K562 (cell line): ENCODE results near the gene MIEN1. TPM values are rescaled to one million over a fixed set of nuclear protein-coding genes. Genes with fewer than 3 reads are reported as not detected.

ENCODE experiments used
- ARID1B ChIP-seq: fragments of 450-650 bp; IDR thresholded peaks from 2 replicates; pipeline ENCODE4 v1.6.1; 2016; ENCODE audit warnings: antibody characterized with exemption, mild to moderate bottlenecking, inconsistent platforms
- BRD4 ChIP-seq: fragments of 200-600 bp; sonication (generic); IDR thresholded peaks from 2 replicates; pipeline ENCODE4 v1.6.1; 2017; ENCODE audit warnings: inconsistent platforms
- DDX20 ChIP-seq: fragments of 450-650 bp; IDR thresholded peaks from 2 replicates; pipeline ENCODE4 v1.6.1; 2016; ENCODE audit warnings: missing genetic modification characterization, low read depth, mild to moderate bottlenecking, missing compliant biosample characterization, moderate library complexity
- ELF2 ChIP-seq: fragments of 250-450 bp; sonication (Bioruptor Pico); IDR thresholded peaks from 2 replicates; pipeline ENCODE4 v1.5.0; 2021; ENCODE audit warnings: mild to moderate bottlenecking
- GABPB1 ChIP-seq: sonication (generic); formaldehyde crosslinking; IDR thresholded peaks from 2 replicates; pipeline ENCODE4 v1.8.0; 2022; ENCODE audit warnings: mild to moderate bottlenecking, missing genetic modification reagents
- GTF2E2 ChIP-seq: fragments of 200-800 bp; sonication (Bioruptor generic); IDR thresholded peaks from 2 replicates; pipeline ENCODE4 v1.6.1; 2016; ENCODE audit warnings: missing genetic modification characterization, missing compliant biosample characterization
- GTF2F1 ChIP-seq: IDR thresholded peaks from 2 replicates; pipeline ENCODE4 v1.6.1; 2011; ENCODE audit warnings: low read depth, low read length, improper control_type of control experiment
- HEY1 ChIP-seq: fragments of 250-450 bp; sonication (Bioruptor Pico); IDR thresholded peaks from 2 replicates; pipeline ENCODE4 v1.5.0; 2020; ENCODE audit warnings: mild to moderate bottlenecking, moderate library complexity, borderline replicate concordance
- HNRNPK ChIP-seq: fragments of 200-400 bp; formaldehyde crosslinking; IDR thresholded peaks from one replicate; pipeline ENCODE4 v1.6.1; 2018; ENCODE audit warnings: mild to moderate bottlenecking, low read depth, low read length; ENCODE audit not compliant: poor library complexity, severe bottlenecking
- JUN ChIP-seq, 2 experiments: sonication (generic) in 1 of 2; formaldehyde crosslinking in 1 of 2; IDR thresholded peaks; 2 replicates each; pipeline versions ENCODE4 v1.6.1 to v1.8.0; 2012 to 2022; ENCODE audit warnings: borderline replicate concordance in 2 of 2, mild to moderate bottlenecking in 2 of 2, improper control_type of control experiment in 1 of 2, low read depth in 1 of 2, low read length in 1 of 2, missing genetic modification reagents in 1 of 2
- KLF16 ChIP-seq: IDR thresholded peaks from 2 replicates; pipeline ENCODE4 v1.6.1; 2016; ENCODE audit warnings: antibody characterized with exemption
- LEF1 ChIP-seq: fragments of 450-650 bp; IDR thresholded peaks from 2 replicates; pipeline ENCODE4 v1.6.1; 2016; ENCODE audit warnings: mild to moderate bottlenecking
- MAZ ChIP-seq, 2 experiments: fragments of 450-650 bp in 1 of 2; sonication (generic) in 1 of 2; formaldehyde crosslinking; IDR thresholded peaks in 1 of 2; conservative IDR thresholded peaks in 1 of 2; 2 replicates each; pipeline versions ENCODE4 v1.4.0 to v1.5.0; 2020; ENCODE audit warnings: mild to moderate bottlenecking in 1 of 2, missing genetic modification reagents in 1 of 2
- PCBP2 ChIP-seq: fragments of 200-400 bp; formaldehyde crosslinking; IDR thresholded peaks from 2 replicates; pipeline ENCODE4 v1.6.1; 2018; ENCODE audit warnings: low read length, low read depth, mild to moderate bottlenecking, moderate library complexity; ENCODE audit not compliant: poor library complexity, severe bottlenecking
- RAD51 ChIP-seq: fragments of 450-650 bp; IDR thresholded peaks from 2 replicates; pipeline ENCODE4 v1.7.1; 2016; ENCODE audit warnings: low read depth, mild to moderate bottlenecking, borderline replicate concordance
- SUPT5H ChIP-seq: fragments of 450-650 bp; IDR thresholded peaks from 2 replicates; pipeline ENCODE4 v1.6.1; 2016
- ZBTB1 ChIP-seq: sonication (generic); formaldehyde crosslinking; IDR thresholded peaks from 2 replicates; pipeline ENCODE4 v1.8.1; 2023; ENCODE audit warnings: missing genetic modification reagents, low read depth, mild to moderate bottlenecking, borderline replicate concordance
- ZNF41 ChIP-seq: fragments of 250-450 bp; sonication (Bioruptor Pico); conservative IDR thresholded peaks from 2 replicates; pipeline ENCODE4 v1.4.0; 2020; ENCODE audit warnings: mild to moderate bottlenecking
- polyA plus RNA-seq, 8 experiments: library from polyadenylated mRNA; depleted of rRNA in 4 of 8; stranded (reverse) in 5 of 8; unstranded in 3 of 8; fragments of >200 nt; fragmentation: Nextera tagmentation in 2 of 8; fragmentation: Illumina TruSeq in 1 of 8; extraction: Ambion mirVana in 2 of 8; extraction: Trizol in 1 of 8; gene quantifications; 2 replicates each; pipeline versions ENCODE4 v1.2.1 to v1.2.3, GENCODE V29; 2011 to 2014; ENCODE audit warnings: inconsistent platforms in 1 of 8, missing spikeins in 1 of 8
- total RNA-seq, 7 experiments: library from RNA; depleted of rRNA in 6 of 7; stranded (reverse); fragments of >200 nt in 6 of 7; fragmentation: Illumina TruSeq in 2 of 7; extraction: Trizol in 2 of 7; gene quantifications; 2 replicates each; pipeline versions ENCODE4 v1.2.1 to v1.2.3, GENCODE V29; 2011 to 2021; ENCODE audit warnings: low replicate concordance in 1 of 7
- TF ChIP-seq, protein P1 (sequence below), 2 experiments: IDR thresholded peaks; 2 replicates each; pipeline ENCODE4 v1.6.1; 2011; ENCODE audit warnings: borderline replicate concordance in 1 of 2, control low read depth in 1 of 2, low read depth in 1 of 2, low read length in 1 of 2, mild to moderate bottlenecking in 1 of 2, mixed read lengths in 1 of 2, moderate library complexity in 1 of 2; ENCODE audit not compliant: insufficient read depth in 1 of 2, insufficient read length in 1 of 2, poor library complexity in 1 of 2, severe bottlenecking in 1 of 2; ENCODE audit errors: extremely low read depth in 1 of 2
- TF ChIP-seq, protein P2 (sequence below): sonication (generic); formaldehyde crosslinking; IDR thresholded peaks from 2 replicates; pipeline ENCODE4 v1.8.1; 2023; ENCODE audit warnings: mild to moderate bottlenecking, missing genetic modification reagents
- TF ChIP-seq, protein P3 (sequence below): fragments of 450-650 bp; IDR thresholded peaks from 2 replicates; pipeline ENCODE4 v1.7.0; 2016; ENCODE audit warnings: borderline replicate concordance
- TF ChIP-seq, protein P4 (sequence below): fragments of 250-450 bp; sonication (Bioruptor Pico); IDR thresholded peaks from 2 replicates; pipeline ENCODE4 v1.8.0; 2021; ENCODE audit warnings: moderate library complexity, mild to moderate bottlenecking, inconsistent platforms

MIEN1 gene
- total and polyA plus RNA-seq, 9 of the 15 experiments (the other 6 are each of a cell fraction or from before 2014, with no cell fraction given): 61.3 to 142 (median 78.9) TPM

DNA sequence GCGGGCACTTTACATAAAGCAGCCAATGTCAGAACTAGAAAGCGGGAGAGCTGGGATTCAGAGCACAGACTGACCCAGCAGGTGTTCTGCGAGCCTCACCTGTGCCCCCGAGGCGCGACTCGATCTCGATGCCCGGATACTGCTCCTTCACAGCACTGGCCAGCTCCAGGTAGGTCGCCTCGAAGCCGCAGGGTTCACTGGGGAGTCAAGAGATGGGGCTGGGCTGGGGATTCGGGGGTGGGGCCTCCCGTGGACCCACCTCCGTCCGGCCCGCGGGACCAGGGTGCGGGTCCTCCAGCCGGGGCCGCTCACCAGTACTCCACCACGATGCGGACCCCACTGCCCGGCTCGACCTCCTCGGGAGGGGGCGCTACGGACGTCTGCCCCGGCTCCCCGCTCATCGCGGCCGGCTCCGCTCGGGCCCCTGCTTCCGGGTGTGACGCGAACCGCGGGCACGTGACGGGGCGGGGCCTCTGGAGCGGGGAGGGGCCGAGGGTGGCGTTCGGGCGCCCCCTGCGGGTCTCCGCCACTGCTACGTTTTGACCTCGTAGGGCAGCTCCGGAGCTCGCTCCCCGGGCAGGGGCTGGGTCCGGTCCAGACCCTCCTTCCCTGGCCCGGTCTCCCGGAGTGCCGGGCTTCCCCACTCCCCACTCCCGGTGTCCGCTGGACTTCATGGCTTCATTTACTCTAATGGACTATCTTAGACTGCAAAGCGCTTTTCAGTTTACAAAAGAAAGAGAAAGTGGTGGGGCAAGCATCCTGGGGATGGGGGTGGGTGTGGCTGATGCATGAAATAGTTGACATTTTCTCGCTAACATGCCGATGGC is at the start of gene MIEN1 (continued):
- no peak for TF ChIP-seq GTF2E2 (tag)
- no peak for TF ChIP-seq ARID1B
- no peak for TF ChIP-seq DDX20 (tag)
- TF ChIP-seq, protein P1, sequence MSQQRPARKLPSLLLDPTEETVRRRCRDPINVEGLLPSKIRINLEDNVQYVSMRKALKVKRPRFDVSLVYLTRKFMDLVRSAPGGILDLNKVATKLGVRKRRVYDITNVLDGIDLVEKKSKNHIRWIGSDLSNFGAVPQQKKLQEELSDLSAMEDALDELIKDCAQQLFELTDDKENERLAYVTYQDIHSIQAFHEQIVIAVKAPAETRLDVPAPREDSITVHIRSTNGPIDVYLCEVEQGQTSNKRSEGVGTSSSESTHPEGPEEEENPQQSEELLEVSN (IDR thresholded peaks at IDR 0.05; ENCODE audit: borderline replicate concordance in 1 of 2, extremely low read depth in 1 of 2, insufficient read depth in 1 of 2, insufficient read length in 1 of 2, low read depth in 1 of 2, low read length in 1 of 2, poor library complexity in 1 of 2, severe bottlenecking in 1 of 2): peak in 1 of 2 experiments; percentile 70
- peak; percentile 44 for TF ChIP-seq HNRNPK
- TF ChIP-seq BRD4: no peak
- peak; percentile 96 for TF ChIP-seq RAD51
- no peak for TF ChIP-seq ZNF41 (CRISPR knock-in tag)
- TF ChIP-seq KLF16: 0 out of 2 replicates have a peak, but pooled peaks have one; percentile 34
- peak; percentile 84 for TF ChIP-seq SUPT5H
- peak; percentile 99 for TF ChIP-seq ELF2 (CRISPR knock-in tag)
- TF ChIP-seq GABPB1 (CRISPR knock-in tag): peak; percentile 76
- peak; percentile 48; the same call in 1 of the 2 replicates for TF ChIP-seq JUN (IDR thresholded peaks at IDR 0.05; ENCODE audit: borderline replicate concordance, low read depth, low read length)
- TF ChIP-seq JUN (CRISPR knock-in tag; IDR thresholded peaks at IDR 0.05; ENCODE audit: borderline replicate concordance): no peak
- peak; percentile 85 to 96 for TF ChIP-seq MAZ (CRISPR knock-in tag; conservative IDR thresholded peaks at IDR 0.05 in 1 of 2, IDR thresholded peaks at IDR 0.05 in 1 of 2)
- TF ChIP-seq, protein P2, sequence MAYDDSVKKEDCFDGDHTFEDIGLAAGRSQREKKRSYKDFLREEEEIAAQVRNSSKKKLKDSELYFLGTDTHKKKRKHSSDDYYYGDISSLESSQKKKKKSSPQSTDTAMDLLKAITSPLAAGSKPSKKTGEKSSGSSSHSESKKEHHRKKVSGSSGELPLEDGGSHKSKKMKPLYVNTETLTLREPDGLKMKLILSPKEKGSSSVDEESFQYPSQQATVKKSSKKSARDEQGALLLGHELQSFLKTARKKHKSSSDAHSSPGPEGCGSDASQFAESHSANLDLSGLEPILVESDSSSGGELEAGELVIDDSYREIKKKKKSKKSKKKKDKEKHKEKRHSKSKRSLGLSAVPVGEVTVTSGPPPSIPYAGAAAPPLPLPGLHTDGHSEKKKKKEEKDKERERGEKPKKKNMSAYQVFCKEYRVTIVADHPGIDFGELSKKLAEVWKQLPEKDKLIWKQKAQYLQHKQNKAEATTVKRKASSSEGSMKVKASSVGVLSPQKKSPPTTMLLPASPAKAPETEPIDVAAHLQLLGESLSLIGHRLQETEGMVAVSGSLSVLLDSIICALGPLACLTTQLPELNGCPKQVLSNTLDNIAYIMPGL (CRISPR knock-in tag): peak; percentile 76; the same call in 1 of the 2 replicates
- TF ChIP-seq, protein P3, sequence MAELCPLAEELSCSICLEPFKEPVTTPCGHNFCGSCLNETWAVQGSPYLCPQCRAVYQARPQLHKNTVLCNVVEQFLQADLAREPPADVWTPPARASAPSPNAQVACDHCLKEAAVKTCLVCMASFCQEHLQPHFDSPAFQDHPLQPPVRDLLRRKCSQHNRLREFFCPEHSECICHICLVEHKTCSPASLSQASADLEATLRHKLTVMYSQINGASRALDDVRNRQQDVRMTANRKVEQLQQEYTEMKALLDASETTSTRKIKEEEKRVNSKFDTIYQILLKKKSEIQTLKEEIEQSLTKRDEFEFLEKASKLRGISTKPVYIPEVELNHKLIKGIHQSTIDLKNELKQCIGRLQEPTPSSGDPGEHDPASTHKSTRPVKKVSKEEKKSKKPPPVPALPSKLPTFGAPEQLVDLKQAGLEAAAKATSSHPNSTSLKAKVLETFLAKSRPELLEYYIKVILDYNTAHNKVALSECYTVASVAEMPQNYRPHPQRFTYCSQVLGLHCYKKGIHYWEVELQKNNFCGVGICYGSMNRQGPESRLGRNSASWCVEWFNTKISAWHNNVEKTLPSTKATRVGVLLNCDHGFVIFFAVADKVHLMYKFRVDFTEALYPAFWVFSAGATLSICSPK: no peak
- TF ChIP-seq PCBP2: no peak
- TF ChIP-seq, protein P4, sequence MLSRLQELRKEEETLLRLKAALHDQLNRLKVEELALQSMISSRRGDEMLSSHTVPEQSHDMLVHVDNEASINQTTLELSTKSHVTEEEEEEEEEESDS (CRISPR knock-in tag): no peak
- TF ChIP-seq GTF2F1: no peak
- TF ChIP-seq ZBTB1 (CRISPR knock-in tag): no peak
- TF ChIP-seq HEY1 (CRISPR knock-in tag): no peak
- TF ChIP-seq LEF1: 0 out of 2 replicates have a peak, but pooled peaks have one; percentile 20
